Bronchus fibroblast of lung (primary cell): ENCODE data around the gene CCDC196. TPM values are rescaled to one million over a fixed set of nuclear protein-coding genes. Genes with fewer than 3 reads are reported as not detected.

Experiments used
- total RNA-seq: library from RNA; depleted of rRNA; stranded (reverse); fragments of >200 nt; gene quantifications from 2 replicates; pipeline ENCODE4 v1.2.3, GENCODE V29; 2015

Gene CCDC196, protein sequence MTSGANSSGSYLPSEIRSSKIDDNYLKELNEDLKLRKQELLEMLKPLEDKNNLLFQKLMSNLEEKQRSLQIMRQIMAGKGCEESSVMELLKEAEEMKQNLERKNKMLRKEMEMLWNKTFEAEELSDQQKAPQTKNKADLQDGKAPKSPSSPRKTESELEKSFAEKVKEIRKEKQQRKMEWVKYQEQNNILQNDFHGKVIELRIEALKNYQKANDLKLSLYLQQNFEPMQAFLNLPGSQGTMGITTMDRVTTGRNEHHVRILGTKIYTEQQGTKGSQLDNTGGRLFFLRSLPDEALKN
- total RNA-seq, result not detected in 2 replicates

GRCh38 chr14:66485910-66486421 is at the start of gene CCDC196:
Gene CCDC196 (plus strand): TSS chr14:66486371. CDS start chr14:66486503, 132 bp downstream.

DNA sequence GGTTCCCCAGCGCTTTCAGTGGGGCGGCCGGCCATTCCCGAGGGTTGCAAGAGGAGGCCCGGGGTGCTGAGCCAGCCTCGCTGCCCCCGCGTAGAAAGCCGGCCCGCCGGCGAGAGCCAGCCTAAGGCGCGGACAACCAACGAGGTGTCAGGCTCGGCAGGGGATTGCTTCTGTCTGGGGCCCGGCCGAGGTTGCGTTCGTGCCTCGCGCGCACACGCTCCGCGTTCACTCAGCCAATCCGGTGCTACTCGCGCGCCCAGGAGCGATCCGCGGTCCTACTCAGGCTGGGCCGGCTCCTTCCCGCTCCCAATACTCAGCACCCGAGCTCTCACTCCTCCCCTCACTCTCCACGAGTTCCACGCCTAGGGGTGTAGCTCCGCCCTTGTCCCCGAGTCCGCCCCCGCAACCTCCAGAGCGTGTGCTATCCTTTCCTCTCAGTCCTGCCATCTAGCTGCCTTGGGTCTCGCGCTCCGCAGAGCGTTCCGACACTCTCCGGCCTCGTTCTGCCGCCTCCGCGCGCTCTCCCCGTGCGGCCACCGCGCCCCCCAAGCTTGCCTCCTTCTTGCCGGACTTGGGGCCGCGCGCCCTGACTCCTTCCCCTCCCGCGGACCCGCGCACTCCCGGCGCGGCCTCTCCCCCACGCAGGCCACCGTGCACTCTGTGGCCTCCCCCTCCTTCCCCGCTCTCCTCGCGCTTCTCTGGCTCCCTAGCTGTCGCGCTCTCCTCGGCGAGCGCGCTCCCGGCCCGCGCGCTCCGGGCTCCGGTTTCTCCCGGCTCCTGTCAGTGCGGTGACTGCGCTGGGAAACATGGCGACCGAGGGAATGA is 21.8 kb downstream of the CCDC196 start, which contains the start of gene GPHN:
GPHN (plus strand) TSS at position 426 of the 825 bp plus-strand sequence.

Other genes with a start within 250 kb of the CCDC196 start
- gene GPHN, start 21.8 kb downstream of the CCDC196 start, total RNA-seq, result 12.4 and 12.5 TPM in 2 replicates